Gastrocnemius medialis (tissue), 4 donors: ENCODE measurements around the gene TAAR1. TPM values are rescaled to one million over a fixed set of nuclear protein-coding genes. Genes with fewer than 3 reads are reported as not detected.
"Not testable (repeated sequence)": the region's sequence is repeated elsewhere in the genome, so short reads cannot be mapped to it uniquely, and the experiment has no call there.

Experiments
- ATAC-seq, 2 donors: fragments of 150-250 bp; one replicate each; pipeline ENCODE4 v1.9.1; 2016
- DNase-seq, 2 donors: peaks; one replicate each; pipeline ENCODE4 v3.0.0-alpha.2; 2019
- H3K27ac ChIP-seq, 4 donors: fragments of 200-600 bp; sonication (generic); 1 replicate in 1 of 4; 2 replicates in 3 of 4; pipeline ENCODE4 v1.5.1; 2016 to 2018; ENCODE audit warnings: mild to moderate bottlenecking in 2 of 4, moderate library complexity in 1 of 4
- H3K27me3 ChIP-seq, 3 donors: fragments of 200-600 bp; sonication (generic) in 2 of 3; 1 replicate in 1 of 3; 2 replicates in 2 of 3; pipeline versions ENCODE4 v1.5.1 to v1.6.0; 2016 to 2019; ENCODE audit warnings: mild to moderate bottlenecking in 1 of 3, moderate library complexity in 1 of 3
- H3K36me3 ChIP-seq, 2 donors: fragments of 200-600 bp; sonication (generic) in 1 of 2; one replicate each; pipeline ENCODE4 v1.5.1; 2017 to 2018
- H3K4me1 ChIP-seq, 2 donors: fragments of 200-600 bp; sonication (generic) in 1 of 2; one replicate each; pipeline ENCODE4 v1.5.1; 2016 to 2017; ENCODE audit warnings: mild to moderate bottlenecking in 2 of 2
- H3K4me3 ChIP-seq, 4 donors: fragments of 200-600 bp; sonication (generic) in 3 of 4; 1 replicate in 1 of 4; 2 replicates in 3 of 4; pipeline ENCODE4 v1.5.1; 2016 to 2019; ENCODE audit warnings: mild to moderate bottlenecking in 2 of 4
- H3K9me3 ChIP-seq, 3 donors: fragments of 200-600 bp; sonication (generic) in 2 of 3; 1 replicate in 1 of 3; 2 replicates in 2 of 3; pipeline ENCODE4 v1.5.1; 2016 to 2019
- POLR2A ChIP-seq, 2 donors: fragments of 450-650 bp; IDR thresholded peaks; one replicate each; pipeline ENCODE4 v1.6.1; 2017; ENCODE audit warnings: antibody characterized with exemption in 2 of 2, mild to moderate bottlenecking in 2 of 2, moderate library complexity in 2 of 2
- in situ Hi-C, 4 donors: fragments of 200-750 bp; cut with MboI; loops; one replicate each; pipeline versions ENCODE4 v1.15.0 to v1.8.0; 2017; ENCODE audit warnings: low sequenced_read_pairs in 4 of 4
- intact Hi-C: fragments of 100-400 bp; cut with DNase I; formaldehyde crosslinking; loops from one replicate; pipeline ENCODE4 v1.15.1; 2023; ENCODE audit warnings: low total_unique reads
- total RNA-seq, 4 donors: library from RNA; depleted of rRNA; stranded (reverse); fragments of >200 nt; gene quantifications; one replicate each; pipeline versions ENCODE4 v1.1.0 to v1.2.3, GENCODE V29; 2016
- TF ChIP-seq, protein P1 (sequence below), 5 experiments: fragments of 450-650 bp in 3 of 5; fragments of 200-600 bp in 2 of 5; sonication (generic) in 2 of 5; IDR thresholded peaks in 4 of 5; conservative IDR thresholded peaks in 1 of 5; 1 replicate in 4 of 5; 2 replicates in 1 of 5; pipeline ENCODE4 v1.5.1; 2016 to 2019; ENCODE audit warnings: antibody characterized with exemption in 5 of 5, mild to moderate bottlenecking in 3 of 5, moderate library complexity in 3 of 5

The TAAR1 gene
- total RNA-seq, 4 donors from 2014 or later, result not detected

DNA sequence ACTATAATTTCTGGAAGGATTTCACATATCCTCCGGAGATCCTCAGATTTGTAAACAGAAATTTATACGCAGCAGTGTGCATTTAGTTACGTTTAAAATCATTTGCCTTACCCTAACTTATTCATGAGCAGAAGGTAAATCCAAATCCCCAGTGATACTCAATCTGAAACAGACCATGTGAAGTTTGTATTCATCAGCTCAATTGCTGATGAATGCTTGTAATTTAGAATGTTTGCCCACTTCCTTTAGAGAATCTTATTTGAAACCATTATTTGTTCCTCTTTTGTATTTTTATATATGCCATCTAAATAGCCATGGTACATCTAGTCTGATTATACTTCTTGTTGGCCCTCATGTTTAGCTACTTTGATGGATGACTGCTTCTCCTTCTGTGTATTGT lies 15.4 kb downstream of the TAAR1 start:
- H3K4me1 ChIP-seq, result no peaks in the 10 kb centered on the region
- H3K27me3 ChIP-seq, result no peaks in the 10 kb centered on the region
- no peak for ATAC-seq
- no peaks in the 10 kb centered on the region for H3K36me3 ChIP-seq
- intact Hi-C loops (no loop called here), in situ Hi-C loops (no loop called here)
- H3K4me3 ChIP-seq, result no peak overlapping the region
- no peaks in the 10 kb centered on the region for H3K9me3 ChIP-seq
- H3K27ac ChIP-seq, result no peak overlapping the region
- no peak for TF ChIP-seq POLR2A (IDR thresholded peaks at IDR 0.05)
- TF ChIP-seq, protein P1, sequence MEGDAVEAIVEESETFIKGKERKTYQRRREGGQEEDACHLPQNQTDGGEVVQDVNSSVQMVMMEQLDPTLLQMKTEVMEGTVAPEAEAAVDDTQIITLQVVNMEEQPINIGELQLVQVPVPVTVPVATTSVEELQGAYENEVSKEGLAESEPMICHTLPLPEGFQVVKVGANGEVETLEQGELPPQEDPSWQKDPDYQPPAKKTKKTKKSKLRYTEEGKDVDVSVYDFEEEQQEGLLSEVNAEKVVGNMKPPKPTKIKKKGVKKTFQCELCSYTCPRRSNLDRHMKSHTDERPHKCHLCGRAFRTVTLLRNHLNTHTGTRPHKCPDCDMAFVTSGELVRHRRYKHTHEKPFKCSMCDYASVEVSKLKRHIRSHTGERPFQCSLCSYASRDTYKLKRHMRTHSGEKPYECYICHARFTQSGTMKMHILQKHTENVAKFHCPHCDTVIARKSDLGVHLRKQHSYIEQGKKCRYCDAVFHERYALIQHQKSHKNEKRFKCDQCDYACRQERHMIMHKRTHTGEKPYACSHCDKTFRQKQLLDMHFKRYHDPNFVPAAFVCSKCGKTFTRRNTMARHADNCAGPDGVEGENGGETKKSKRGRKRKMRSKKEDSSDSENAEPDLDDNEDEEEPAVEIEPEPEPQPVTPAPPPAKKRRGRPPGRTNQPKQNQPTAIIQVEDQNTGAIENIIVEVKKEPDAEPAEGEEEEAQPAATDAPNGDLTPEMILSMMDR (IDR thresholded peaks at IDR 0.05 in 4 of 5, conservative IDR thresholded peaks at IDR 0.05 in 1 of 5), result no peak
- no peak for DNase-seq

DNA sequence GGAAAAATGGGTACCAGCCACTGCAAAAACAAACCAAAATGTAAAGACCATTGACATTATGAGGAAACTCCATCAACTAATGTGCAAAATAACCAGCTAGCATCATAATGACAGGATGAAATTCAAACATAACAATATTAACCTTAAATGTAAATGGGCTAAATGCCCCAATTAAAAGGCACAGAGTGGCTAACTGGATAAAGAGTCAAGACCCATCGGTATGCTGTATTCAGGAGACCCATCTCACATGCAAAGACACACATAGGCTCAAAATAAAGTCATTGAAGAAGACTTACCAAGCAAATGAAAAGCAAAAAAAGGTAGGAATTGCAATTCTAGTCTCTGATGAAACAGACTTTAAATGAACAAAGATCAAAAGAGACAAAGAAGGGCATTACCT lies 21.8 kb downstream of the TAAR1 start:
- H3K36me3 ChIP-seq, H3K27me3 ChIP-seq, ATAC-seq, H3K9me3 ChIP-seq, intact Hi-C loops, H3K4me1 ChIP-seq, H3K27ac ChIP-seq, DNase-seq, in situ Hi-C loops, H3K4me3 ChIP-seq: not testable (repeated sequence)

DNA sequence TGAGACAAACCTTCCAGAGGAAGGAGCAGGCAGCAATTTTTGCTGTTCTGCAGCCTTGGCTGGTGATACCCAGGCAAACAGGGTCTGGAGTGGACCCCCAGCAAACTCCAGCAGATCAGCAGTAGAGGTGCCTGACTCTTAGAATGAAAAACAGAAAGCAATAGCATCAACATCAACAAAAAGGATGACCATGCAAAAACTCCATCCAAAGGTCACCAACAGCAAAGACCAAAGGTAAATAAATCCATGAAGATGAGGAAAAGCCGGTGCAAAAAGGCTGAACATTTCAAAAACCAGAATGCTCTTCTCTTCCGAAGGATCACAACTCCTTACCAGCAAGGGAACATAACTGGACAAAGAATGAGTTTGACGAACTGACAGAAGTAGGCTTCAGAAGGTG lies 23.1 kb downstream of the TAAR1 start:
- H3K4me1 ChIP-seq, intact Hi-C loops, H3K9me3 ChIP-seq, H3K27ac ChIP-seq, DNase-seq, H3K27me3 ChIP-seq, in situ Hi-C loops, H3K4me3 ChIP-seq, ATAC-seq, H3K36me3 ChIP-seq: not testable (repeated sequence)

DNA sequence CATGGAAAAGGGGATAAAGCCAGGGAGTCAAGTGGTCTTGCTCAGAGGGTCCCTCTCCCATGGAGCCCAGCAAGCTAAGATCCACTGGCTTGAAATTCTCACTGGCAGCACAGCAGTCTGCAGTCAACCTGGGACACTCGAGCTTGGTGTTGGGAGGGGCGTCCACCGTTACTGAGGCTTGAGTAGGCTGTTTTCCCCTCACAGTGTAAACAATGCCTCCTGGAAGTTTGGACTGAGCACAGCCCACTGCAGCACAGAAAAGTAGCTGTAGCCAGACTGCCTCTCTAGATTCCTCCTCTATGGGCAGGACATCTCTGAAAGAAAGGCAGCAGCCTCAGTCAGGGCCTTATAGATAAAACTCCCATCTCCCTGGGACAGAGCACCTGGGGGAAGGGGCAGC lies 23.7 kb downstream of the TAAR1 start:
- DNase-seq, H3K36me3 ChIP-seq, H3K9me3 ChIP-seq, H3K27me3 ChIP-seq, H3K27ac ChIP-seq, intact Hi-C loops, in situ Hi-C loops, H3K4me3 ChIP-seq, H3K4me1 ChIP-seq, ATAC-seq: not testable (repeated sequence)

DNA sequence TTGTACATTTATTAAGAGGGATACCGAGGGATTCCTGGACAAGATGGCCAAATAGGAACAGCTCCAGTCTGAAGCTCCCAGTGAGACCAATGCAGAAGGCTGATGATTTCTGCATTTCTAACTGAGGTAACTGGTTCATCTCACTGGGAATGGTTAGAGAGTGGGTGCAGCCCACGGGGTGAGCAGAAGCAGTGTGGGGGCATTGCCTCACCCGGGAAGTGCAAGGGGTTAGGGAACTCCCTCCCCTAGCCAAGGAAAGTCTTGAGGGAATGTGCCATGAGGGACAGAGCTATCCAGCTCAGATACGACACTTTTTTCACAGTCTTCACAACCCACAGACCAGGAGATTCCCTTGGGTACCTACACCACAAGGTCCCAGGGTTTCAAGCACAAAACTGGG lies 24.2 kb downstream of the TAAR1 start:
- Histone ChIP-seq H3K36me3 (no peaks in the 10 kb centered on the region), H3K9me3 (no peaks in the 10 kb centered on the region), H3K4me1 (no peaks in the 10 kb centered on the region), H3K27ac (no peak overlapping the region), H3K4me3 (no peak overlapping the region), H3K27me3 (peaks cover 0 to 2% (median 0%) of the 10 kb centered on the region in 3 donors)
- TF ChIP-seq, protein P1 (IDR thresholded peaks at IDR 0.05 in 4 of 5, conservative IDR thresholded peaks at IDR 0.05 in 1 of 5), result no peak
- TF ChIP-seq POLR2A (IDR thresholded peaks at IDR 0.05), result no peak
- intact Hi-C loops, result no loop called here
- in situ Hi-C loops, result no loop called here
- ATAC-seq (no peak), DNase-seq (no peak)

DNA sequence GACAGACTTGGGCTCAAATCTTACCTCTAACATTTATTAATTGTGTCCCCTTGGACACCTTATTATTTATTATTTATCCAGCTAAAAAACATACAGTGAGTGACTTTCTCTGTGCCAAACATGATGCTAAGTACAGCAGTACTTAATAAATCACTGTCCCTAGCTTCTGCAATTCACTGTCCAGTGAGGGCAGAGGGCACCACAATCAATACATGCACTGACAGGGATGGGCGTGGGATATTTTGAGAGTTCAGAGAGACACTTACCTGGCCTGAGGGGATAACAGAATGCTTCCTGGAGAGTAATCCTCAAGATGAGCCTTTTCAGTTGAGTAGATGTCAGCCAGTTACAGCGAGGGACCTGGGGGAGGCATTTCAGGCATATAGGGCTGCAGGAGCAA lies 25.6 kb downstream of the TAAR1 start:
- TF ChIP-seq, protein P1 (IDR thresholded peaks at IDR 0.05 in 4 of 5, conservative IDR thresholded peaks at IDR 0.05 in 1 of 5), result no peak
- TF ChIP-seq POLR2A (IDR thresholded peaks at IDR 0.05), result no peak
- no peak overlapping the region for H3K27ac ChIP-seq
- H3K4me1 ChIP-seq, result no peaks in the 10 kb centered on the region
- H3K36me3 ChIP-seq, result no peaks in the 10 kb centered on the region
- ATAC-seq (no peak), DNase-seq (no peak)
- no peak overlapping the region for H3K4me3 ChIP-seq
- no peaks in the 10 kb centered on the region for H3K9me3 ChIP-seq
- intact Hi-C loops (no loop called here), in situ Hi-C loops (no loop called here)
- peaks cover 0 to 2% (median 0%) of the 10 kb centered on the region in 3 donors for H3K27me3 ChIP-seq
